NCI-H345 (cell line): Measurements from ENCODE around the gene ESX1.
"Not testable (repeated sequence)": the region's sequence is repeated elsewhere in the genome, so short reads cannot be mapped to it uniquely, and the experiment has no call there.

Experiments
- DNase-seq: peaks from one replicate; lab custom pipeline; 2025; lab: John Stamatoyannopoulos, UW

Gene ESX1

DNA sequence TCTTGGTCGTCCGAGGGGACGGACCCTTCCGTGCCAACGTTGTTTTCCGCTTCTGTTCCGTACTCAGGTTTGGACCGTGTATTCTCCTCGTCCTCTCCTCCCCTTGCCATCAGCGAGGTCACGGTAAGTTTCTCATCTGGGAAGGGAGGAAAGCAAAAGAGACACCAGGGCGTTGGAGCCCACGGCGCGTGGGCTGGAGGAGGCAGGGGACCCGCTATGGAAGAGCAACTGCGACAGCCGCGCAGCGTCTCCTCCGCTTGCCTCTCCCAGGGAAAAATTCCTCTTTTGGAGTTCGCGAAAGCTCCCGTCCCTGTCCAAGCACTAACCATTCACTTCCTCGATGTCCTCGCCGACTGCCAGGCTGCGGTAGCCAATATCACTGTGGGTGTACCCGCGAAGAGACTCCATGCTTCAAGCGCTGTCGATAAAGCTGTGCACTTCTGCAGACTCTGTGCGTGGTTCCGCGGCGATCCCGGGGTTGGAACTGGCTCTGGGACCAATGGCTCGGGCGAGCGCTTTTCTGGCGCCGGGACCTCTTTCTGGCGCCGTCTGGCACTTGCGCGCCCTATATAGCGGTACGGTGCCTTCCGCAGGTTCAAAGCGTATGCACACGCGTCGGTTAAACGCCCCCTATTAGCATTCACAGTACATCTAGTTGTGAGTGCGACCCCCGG lies at the start of gene ESX1:
TSS of gene ESX1 (minus strand) at position 492 of the 674 bp plus-strand sequence. CDS start at position 408, 84 bp downstream.
- no peak for DNase-seq

DNA sequence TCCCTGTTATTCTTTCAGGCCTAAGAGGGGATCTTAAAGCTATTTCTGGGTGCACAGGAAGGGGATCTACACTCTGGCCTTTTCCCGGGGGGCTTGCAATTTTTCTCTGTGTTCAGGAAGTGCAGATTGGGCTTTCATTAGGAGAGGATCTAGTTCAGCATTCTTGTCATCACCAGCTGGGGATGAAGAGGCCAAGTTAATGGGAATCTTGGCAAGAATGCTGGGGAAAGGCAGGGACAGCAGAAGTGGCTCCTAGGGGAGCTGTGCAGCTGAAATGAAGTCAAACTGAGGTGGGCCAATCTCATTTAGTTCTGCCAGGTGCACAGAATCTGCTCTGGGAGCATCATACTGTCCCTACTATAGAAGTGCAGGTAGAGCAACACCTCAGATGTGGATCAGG lies 40.9 kb upstream of the ESX1 start:
- DNase-seq: no peak

DNA sequence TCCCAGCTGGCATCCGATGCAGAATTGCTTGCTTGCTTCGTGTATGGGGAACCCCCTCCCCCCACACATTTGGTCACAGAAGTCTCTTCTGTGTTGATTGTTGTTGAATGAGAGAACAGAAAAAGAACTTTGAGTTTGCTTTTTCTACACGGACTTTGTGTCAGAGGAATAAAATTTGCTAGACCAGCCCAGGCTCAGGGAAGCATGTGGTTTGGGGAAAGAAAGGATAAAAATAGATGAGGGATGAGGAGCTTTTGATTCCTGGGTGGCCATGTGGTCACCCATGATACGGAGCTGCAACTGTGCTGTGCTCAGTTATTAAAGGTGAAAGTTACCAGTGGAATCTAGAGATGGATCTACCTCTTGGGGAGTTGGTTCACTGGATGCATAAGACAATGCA lies 34.2 kb upstream of the ESX1 start:
- DNase-seq: no peak

DNA sequence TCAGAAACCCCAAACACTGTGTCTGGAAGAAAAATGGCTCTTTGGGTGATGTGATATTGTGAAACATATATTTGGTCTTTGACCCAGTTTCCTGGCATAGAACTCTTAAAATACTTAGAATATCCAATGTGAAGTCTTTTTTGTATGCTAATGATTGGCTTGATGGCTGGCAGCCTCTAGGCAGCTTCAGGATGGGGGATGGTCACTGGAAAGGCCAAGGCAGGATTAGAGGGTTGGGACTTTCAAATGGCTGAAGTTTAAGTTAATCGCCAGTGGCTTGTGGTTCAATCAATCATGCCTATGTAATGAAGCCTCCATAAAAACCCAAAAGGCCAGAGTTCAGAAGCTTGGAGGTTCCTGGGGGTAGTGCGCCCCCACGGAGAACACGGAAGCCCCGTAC lies 33.5 kb upstream of the ESX1 start:
- no peak for DNase-seq

DNA sequence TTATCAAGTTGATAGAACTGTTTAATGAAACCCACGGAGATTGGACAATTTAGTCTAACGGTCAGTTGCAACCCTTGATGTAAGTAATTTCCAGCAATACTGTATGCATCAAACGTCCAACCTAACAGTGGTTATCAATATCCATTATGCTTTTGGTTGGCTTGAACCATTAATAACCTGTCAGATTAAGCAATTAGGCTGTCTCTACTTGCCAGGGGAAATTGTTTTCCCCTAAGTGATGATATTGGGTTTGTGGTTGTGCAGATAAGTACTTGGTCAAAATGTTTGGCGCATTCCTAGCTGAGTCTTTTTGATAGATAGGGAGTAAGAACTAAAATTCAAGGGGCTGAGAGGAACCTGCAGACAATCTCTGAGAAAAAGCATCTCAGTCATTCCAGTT lies 30.5 kb upstream of the ESX1 start:
- no peak for DNase-seq

DNA sequence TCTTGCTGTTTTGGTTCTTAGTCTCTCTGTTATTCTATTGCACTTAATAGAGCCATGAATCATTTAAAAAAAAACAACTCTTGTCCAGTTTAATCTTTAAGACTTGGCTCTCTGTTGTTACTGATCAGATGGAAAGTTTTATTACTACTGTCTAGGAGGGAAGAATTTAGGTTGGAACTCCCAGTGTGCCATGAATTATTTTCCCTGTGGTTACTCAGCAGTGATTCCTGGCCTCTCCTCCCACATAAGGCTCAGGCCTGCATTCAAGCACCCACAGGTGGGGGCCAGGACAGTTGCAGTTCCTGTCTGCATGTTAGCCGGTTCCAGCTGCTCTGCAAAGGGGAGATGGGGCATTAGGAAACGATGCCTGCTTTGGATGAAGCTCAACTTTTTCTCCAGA lies 29.8 kb upstream of the ESX1 start:
- no peak for DNase-seq

DNA sequence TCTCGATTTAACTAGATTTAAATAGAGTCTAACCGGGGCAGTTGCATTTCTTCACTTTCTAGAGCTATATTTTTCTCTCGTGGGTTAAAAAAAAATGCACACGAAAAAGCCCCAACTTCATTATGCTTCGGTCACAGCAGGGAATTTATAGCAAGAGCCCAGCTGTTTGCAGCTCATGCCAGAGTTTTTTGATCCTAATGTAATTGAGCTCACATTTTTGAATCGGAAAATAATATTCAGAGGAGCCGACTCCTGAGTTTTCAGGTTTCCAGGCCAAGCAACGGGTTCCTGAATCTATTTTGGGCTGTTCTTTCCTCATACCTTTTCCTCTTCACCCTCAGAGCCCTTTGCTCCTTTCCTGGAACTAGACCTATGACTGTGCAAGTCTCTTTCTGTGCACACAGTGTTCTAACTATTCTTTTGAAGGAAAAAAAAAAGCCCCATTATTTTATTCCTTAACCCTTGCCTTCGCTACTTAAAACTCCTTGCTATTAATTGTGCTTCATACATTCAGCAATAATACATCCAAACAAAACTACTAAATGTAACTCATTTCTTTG lies 27.5 kb upstream of the ESX1 start:
- no peak for DNase-seq

DNA sequence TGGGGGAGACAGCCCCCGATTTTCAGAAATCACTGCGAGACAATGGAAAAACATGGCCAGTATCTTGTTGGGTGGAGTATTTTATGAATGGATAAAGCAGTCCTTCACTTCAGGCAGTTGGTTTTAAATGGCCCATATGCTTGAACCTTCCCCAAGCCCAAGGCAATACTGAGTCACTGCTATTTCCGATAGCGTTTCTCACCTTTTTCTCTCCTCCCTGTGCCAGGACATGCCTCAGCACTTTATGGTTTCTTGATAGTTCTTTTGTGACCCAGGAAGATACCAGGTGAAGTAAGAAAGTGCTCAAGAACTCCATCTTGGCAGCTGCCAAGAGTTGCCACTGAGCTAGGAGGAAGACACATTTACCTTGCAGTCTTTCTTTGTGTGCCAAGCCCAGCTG lies 26.8 kb upstream of the ESX1 start:
- DNase-seq: no peak

DNA sequence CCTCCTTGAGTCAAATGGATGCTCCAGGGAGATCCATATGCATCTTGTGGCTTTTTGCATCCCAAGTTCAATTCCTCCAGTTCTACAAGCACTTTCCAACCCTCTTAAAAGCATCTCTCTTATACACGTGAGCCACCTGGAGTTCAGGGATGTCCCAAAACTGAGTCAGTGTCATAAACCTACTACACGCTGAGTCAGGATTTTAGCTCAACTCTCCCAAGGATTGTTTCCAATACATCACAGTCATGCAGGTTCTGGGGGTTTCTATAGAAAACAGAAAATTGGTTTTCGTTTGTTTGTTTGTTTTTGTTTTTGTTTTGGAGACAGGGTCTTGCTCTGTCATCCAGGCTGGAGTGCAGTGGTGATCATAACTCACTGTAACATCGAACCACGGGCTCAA lies 25.9 kb upstream of the ESX1 start:
- no peak for DNase-seq

DNA sequence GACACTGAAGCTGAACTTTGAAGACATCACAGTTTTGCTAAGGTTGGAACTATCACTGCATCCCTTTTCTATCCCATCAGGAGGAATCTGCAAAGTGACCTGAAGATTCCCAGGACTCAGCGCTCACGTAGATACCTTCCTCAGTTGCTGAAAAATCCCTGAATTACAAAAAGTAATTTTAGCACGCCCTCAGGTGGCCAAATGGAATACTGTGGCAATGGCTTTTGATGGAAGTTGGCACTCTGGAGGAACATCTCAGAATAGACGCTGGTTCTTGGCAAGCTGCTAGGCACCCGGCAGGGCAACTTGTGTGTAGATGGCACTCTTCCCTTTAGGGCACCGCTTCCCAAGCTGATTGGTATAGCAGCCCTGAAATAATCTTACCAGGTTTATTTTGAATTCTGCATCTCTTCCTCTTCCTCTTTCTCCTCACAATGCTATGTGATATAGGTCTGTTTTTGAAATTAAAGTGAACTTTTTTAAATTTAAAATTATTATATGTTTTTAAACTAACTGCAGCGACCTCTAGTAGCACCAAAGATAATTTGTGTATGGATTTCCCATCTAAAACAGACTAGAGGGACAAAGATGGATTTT lies 16.3 kb upstream of the ESX1 start:
- DNase-seq: no peak

DNA sequence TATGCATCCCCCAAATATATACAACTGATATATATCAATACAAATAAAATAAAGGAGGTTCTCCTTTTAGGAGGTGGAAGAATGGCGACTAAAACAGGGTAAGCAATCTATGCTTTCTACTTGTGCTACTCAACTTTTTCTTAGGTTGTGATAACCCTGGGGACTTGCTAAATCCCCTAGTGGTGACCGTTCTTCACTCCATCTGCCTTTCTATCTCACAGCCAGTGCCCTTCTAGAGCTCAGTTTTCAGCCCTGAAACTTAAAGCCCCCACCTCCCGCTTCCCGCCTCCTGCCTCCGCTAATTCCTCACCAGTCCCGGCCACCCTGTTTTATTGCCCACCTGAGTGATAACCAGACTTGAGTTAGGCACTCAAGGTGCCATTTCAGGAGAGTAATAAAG lies 15.5 kb upstream of the ESX1 start:
- no peak for DNase-seq

DNA sequence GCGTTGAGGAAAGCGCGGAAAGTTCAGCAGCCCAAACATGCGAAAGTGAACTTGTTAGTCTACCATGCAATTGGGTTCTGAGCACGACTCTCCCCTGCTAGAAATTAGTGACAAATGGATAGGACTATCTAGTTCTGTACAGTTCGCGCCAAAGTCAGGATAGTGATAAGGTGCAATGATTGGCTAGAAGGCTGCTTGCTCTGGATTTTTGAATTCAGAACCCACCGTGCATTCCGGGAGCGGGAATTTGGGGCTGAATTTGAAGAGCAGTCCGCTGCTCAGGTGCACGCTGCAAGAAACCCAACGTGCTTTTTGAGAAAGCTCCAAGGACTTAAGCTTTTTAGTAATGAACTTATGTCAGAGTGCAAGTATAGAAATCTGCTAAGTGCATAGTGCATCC lies 732 bp upstream of the ESX1 start:
- no peak for DNase-seq

DNA sequence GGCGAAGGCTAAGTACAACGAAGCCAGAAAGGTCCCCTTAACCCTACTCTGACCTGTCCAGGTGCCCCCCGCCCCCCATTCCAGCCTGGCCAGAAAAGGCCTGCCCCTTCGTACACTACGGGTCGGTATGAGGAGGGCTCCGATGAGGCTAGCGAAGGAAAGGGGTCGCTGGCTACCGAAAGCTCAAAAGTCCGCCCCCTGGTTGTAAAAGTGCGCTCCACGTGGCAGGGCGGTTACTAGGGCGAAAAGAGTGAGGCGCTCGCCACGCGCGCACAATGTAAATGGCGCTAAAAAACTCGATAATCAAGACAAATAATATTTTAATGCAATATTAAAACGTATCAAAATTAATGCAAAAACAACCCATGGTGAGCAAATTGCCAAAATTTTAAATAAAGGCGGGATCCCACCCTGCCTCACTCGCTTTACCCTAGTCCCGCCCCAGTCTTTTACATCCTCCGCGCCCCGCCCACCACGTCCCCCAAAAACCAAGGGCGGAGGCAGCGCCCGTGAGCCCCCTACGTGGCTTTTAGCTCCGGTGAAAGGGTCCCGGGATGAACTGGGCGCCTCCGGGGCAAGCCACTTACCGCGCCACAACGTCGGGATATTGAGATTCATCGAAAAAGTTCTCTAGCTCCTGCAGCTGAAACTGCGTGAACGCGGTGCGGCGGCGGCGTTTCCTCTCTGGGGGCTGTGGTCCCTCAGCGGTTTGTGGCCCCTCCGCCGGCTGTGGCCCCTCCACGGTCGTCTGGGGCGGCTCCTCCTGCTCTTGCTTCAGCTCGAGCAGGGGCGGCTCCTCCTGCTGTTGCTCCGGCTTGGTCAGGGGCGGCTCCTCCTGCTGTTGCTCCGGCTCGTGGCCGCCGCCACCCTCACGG lies 929 bp downstream of the ESX1 start:
- DNase-seq: no peak

DNA sequence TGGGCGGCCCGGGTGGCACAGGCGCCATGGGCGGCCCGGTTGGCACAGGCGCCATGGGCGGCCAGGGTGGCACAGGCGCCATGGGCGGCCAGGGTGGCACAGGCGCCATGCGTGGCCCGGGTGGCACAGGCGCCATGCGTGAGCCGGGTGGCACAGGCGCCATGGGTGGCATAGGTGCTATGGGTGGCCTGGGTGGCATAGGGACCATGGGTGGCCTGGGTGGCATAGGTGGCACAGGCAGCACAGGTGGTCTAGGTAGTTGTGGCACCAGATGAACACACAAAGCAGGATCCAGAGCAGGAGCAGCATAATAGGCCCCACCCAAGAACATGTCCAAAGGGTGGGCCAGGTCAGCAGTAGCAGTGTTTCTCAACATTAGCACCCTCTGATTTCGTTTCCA lies 4.3 kb downstream of the ESX1 start:
- DNase-seq: no peak

DNA sequence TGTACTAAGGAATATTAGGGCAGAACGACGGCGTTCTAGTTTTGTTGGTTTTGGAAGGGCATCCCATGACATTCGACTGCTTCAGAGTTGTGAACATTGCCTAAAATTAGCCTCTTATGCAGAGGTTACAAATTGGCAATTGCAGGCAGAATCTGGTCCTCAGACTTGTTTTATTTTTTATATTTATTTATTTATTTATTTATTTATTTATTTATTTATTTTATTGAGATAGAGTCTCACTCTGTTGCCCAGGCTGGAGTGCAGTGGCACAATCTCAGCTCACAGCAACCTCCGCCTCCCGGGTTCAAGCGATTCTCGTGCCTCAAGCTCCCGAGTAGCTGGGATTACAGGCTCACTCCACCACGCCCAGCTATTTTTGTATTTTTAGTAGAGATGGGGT lies 24.7 kb downstream of the ESX1 start:
- DNase-seq: not testable (repeated sequence)

DNA sequence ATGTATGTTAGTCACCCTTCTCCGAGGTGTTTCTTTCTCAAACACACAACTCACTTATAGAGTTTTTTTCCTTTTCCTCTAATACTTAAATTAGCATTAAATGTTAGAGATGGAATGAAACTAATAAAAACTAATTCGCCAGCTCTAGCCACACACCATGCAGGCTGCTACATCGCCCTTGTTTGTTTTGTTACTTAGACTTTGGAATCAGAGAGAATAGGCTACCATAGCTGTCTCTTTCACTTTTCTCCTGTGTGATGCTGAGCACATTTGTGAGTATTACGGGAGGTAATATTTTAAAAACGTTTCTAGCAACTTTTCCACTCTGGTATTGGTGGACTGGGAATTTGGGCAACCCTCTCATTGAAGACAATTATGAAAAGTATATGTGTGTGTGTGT lies 43.5 kb downstream of the ESX1 start:
- no peak for DNase-seq

DNA sequence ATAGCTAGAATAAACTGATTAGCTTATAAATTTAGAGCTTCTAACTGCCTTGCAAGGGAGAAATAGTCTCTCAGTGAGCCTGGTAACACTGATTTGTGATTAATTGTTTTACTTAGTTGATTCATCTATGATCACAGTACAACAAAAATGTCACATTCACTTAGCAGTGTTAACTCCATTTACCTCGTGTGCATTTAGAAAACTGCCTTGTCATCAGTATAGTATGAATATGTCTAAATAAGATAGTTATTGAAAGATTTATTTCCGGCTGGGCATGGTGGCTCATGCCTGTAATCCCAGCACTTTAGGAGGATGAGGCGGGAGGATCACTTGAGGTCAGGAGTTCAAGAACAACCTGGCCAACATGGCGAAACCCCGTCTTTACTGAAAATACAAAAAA lies 49.2 kb downstream of the ESX1 start:
- DNase-seq: no peak
